H1 (cell line): Measurements from ENCODE around the gene KIAA1328. TPM values are rescaled to one million over a fixed set of nuclear protein-coding genes. Genes with fewer than 3 reads are reported as not detected.

Experiments used
- BACH1 ChIP-seq: IDR thresholded peaks from 2 replicates; pipeline ENCODE4 v1.6.1; 2012; ENCODE audit warnings: low read length, improper control_type of control experiment
- CBX8 ChIP-seq: fragments of 300-800, 300-1000 bp; sonication (generic); IDR thresholded peaks from 2 replicates; pipeline ENCODE4 v1.7.1; 2016; ENCODE audit warnings: low read depth, low read length, borderline replicate concordance
- polyA plus RNA-seq, 7 experiments: library from polyadenylated mRNA; depleted of rRNA in 3 of 7; stranded (reverse) in 5 of 7; unstranded in 2 of 7; fragments of >200 nt in 5 of 7; fragments of 200-250 nt in 2 of 7; gene quantifications; 1 replicate in 5 of 7; 2 replicates in 1 of 7; 4 replicates in 1 of 7; pipeline versions ENCODE4 v1.2.1 to v1.2.3, GENCODE V29; 2011 to 2013; ENCODE audit warnings: missing spikeins in 2 of 7, mixed read lengths in 2 of 7
- total RNA-seq: library from RNA; stranded (reverse); fragmentation: NEBNext Ultra II Directional; extraction: Animal tissue kit (Norgen Biotek cat#: 25700); gene quantifications from 2 replicates; pipeline ENCODE4 v1.2.1, GENCODE V29; 2021
- TF ChIP-seq, protein P1 (sequence below), 3 experiments: IDR thresholded peaks; 1 replicate in 2 of 3; 2 replicates in 1 of 3; pipeline versions ENCODE4 v1.5.1 to v1.6.1; 2011; ENCODE audit warnings: low read length in 3 of 3, mild to moderate bottlenecking in 3 of 3, inconsistent platforms in 2 of 3, low read depth in 1 of 3, moderate library complexity in 1 of 3; ENCODE audit not compliant: insufficient read depth in 1 of 3; ENCODE audit errors: control extremely low read depth in 1 of 3

Gene KIAA1328
- total and polyA plus RNA-seq, 2 of the 8 experiments (the other 6 are each of a cell fraction or from before 2014, with no cell fraction given): 2.6 to 5.7 TPM

DNA sequence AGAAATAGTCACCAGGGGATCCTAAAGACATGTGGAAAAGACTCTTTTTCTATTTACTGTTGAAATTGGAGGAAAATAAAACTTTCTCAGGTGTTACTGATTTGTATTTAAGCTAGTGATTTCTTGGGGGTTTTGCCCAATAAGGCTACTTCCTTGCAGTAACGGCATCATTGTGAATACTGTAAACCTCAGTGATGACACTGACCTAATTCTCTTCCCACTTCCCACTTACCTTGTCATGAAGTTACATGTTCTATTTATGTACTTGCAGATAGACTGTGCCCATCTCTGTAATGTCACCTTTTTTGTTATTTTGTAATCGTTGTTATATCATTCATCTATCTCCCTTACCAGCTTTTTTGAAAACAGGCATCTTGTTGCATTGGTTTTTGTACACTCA, 134.5 kb downstream of the KIAA1328 start (continued):
- TF ChIP-seq, protein P1, sequence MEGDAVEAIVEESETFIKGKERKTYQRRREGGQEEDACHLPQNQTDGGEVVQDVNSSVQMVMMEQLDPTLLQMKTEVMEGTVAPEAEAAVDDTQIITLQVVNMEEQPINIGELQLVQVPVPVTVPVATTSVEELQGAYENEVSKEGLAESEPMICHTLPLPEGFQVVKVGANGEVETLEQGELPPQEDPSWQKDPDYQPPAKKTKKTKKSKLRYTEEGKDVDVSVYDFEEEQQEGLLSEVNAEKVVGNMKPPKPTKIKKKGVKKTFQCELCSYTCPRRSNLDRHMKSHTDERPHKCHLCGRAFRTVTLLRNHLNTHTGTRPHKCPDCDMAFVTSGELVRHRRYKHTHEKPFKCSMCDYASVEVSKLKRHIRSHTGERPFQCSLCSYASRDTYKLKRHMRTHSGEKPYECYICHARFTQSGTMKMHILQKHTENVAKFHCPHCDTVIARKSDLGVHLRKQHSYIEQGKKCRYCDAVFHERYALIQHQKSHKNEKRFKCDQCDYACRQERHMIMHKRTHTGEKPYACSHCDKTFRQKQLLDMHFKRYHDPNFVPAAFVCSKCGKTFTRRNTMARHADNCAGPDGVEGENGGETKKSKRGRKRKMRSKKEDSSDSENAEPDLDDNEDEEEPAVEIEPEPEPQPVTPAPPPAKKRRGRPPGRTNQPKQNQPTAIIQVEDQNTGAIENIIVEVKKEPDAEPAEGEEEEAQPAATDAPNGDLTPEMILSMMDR (IDR thresholded peaks at IDR 0.05; ENCODE audit: control extremely low read depth in 1 of 3, insufficient read depth in 1 of 3, low read depth in 1 of 3, low read length in 3 of 3): no peak
- TF ChIP-seq CBX8: no peak
- TF ChIP-seq BACH1: no peak
